ENCODE results near the gene SLX9. TPM values are rescaled to one million over a fixed set of nuclear protein-coding genes. Genes with fewer than 3 reads are reported as not detected.
A peak's percentile ranks its signal among the peaks of the same experiment; 100 is the strongest.

The SLX9 gene
- total RNA-seq, 1 donor from 2014 or later, result 24.0 TPM

GRCh38 chr21:44929242-44929798 is 10.5 kb upstream of the SLX9 start:
- Mint-ChIP-seq H3K9me3 (ENCODE audit: low read depth) (no peaks in the 10 kb centered on the region), H3K27ac (ENCODE audit: unreplicated experiment) (peak overlapping the region; percentile 84), H3K4me1 (ENCODE audit: low read depth) (peaks cover 51% of the 10 kb centered on the region), H3K27me3 (ENCODE audit: low read depth) (peaks cover 26% of the 10 kb centered on the region), H3K36me3 (ENCODE audit: low read depth) (no peaks in the 10 kb centered on the region), H3K4me3 (ENCODE audit: unreplicated experiment) (no peak overlapping the region)
- TF ChIP-seq CTCF (IDR thresholded peaks at IDR 0.05), result no peak
- no peak for DNase-seq (ENCODE audit: low spot score)

- H3K9me3 Mint-ChIP-seq (ENCODE audit: low read depth), result no peaks in the 10 kb centered on the region
- DNase-seq (ENCODE audit: low spot score), result peak; percentile 52
- H3K4me1 Mint-ChIP-seq (ENCODE audit: low read depth), result peaks cover 48% of the 10 kb centered on the region
- H3K4me3 Mint-ChIP-seq (ENCODE audit: unreplicated experiment), result no peak overlapping the region
- no peaks in the 10 kb centered on the region for H3K36me3 Mint-ChIP-seq (ENCODE audit: low read depth)
- no peak overlapping the region for H3K27ac Mint-ChIP-seq (ENCODE audit: unreplicated experiment)
- TF ChIP-seq CTCF (IDR thresholded peaks at IDR 0.05), result no peak
- peaks cover 27% of the 10 kb centered on the region for H3K27me3 Mint-ChIP-seq (ENCODE audit: low read depth)
These were observed 9.9 kb upstream of the SLX9 start for GRCh38 chr21:44929799-44930542.

GRCh38 chr21:44930543-44930981 is 9.3 kb upstream of the SLX9 start:
- H3K27ac Mint-ChIP-seq (ENCODE audit: unreplicated experiment), result no peak overlapping the region

GRCh38 chr21:44931137-44931500 is 8.7 kb upstream of the SLX9 start:
- Mint-ChIP-seq H3K4me1 (ENCODE audit: low read depth) (peaks cover 45% of the 10 kb centered on the region), H3K4me3 (ENCODE audit: unreplicated experiment) (peak overlapping the region; percentile 40), H3K27me3 (ENCODE audit: low read depth) (peaks cover 28% of the 10 kb centered on the region), H3K9me3 (ENCODE audit: low read depth) (no peaks in the 10 kb centered on the region), H3K27ac (ENCODE audit: unreplicated experiment) (no peak overlapping the region), H3K36me3 (ENCODE audit: low read depth) (no peaks in the 10 kb centered on the region)
- DNase-seq (ENCODE audit: low spot score), result peak; percentile 72
- no peak for TF ChIP-seq CTCF (IDR thresholded peaks at IDR 0.05)

More at GRCh38 chr21:44930543-44930981, 9.3 kb upstream of the SLX9 start:
- TF ChIP-seq CTCF (IDR thresholded peaks at IDR 0.05), result no peak
- peak; percentile 86 for DNase-seq (ENCODE audit: low spot score)
- no peaks in the 10 kb centered on the region for H3K36me3 Mint-ChIP-seq (ENCODE audit: low read depth)
- peaks cover 27% of the 10 kb centered on the region for H3K27me3 Mint-ChIP-seq (ENCODE audit: low read depth)
- no peak overlapping the region for H3K4me3 Mint-ChIP-seq (ENCODE audit: unreplicated experiment)
- no peaks in the 10 kb centered on the region for H3K9me3 Mint-ChIP-seq (ENCODE audit: low read depth)
- peaks cover 45% of the 10 kb centered on the region for H3K4me1 Mint-ChIP-seq (ENCODE audit: low read depth)

- Mint-ChIP-seq H3K27ac (ENCODE audit: unreplicated experiment) (no peak overlapping the region), H3K9me3 (ENCODE audit: low read depth) (no peaks in the 10 kb centered on the region), H3K36me3 (ENCODE audit: low read depth) (peaks cover 2% of the 10 kb centered on the region), H3K4me1 (ENCODE audit: low read depth) (peaks cover 43% of the 10 kb centered on the region), H3K27me3 (ENCODE audit: low read depth) (peaks cover 27% of the 10 kb centered on the region), H3K4me3 (ENCODE audit: unreplicated experiment) (peak overlapping the region; percentile 40)
- peak; percentile 83 for DNase-seq (ENCODE audit: low spot score)
- TF ChIP-seq CTCF (IDR thresholded peaks at IDR 0.05), result no peak
These were observed 8.1 kb upstream of the SLX9 start for GRCh38 chr21:44931501-44932407.
